Ovary (tissue), 9 donors: ENCODE data around the gene COMMD7. TPM values are rescaled to one million over a fixed set of nuclear protein-coding genes. Genes with fewer than 3 reads are reported as not detected.

Experiments used
- DNase-seq, 5 donors: peaks; one replicate each; pipeline ENCODE4 v3.0.0-alpha.2; 2019 to 2020
- H3K27ac ChIP-seq, 2 donors: fragments of 200-600 bp; one replicate each; pipeline versions ENCODE4 v1.5.1 to v1.8.0; 2019 to 2022
- H3K27me3 ChIP-seq: fragments of 200-600 bp; one replicate; pipeline ENCODE4 v1.8.0; 2022
- H3K36me3 ChIP-seq: fragments of 200-600 bp; sonication (generic); one replicate; pipeline ENCODE4 v1.5.1; 2019
- H3K4me1 ChIP-seq: one replicate; pipeline ENCODE4 v1.8.1; 2013; ENCODE audit warnings: mild to moderate bottlenecking, moderate library complexity; ENCODE audit not compliant: insufficient read depth
- H3K4me3 ChIP-seq: fragments of 200-600 bp; sonication (generic); one replicate; pipeline ENCODE4 v1.5.1; 2017
- H3K9me3 ChIP-seq, 2 donors: fragments of 200-600 bp in 1 of 2; sonication (generic) in 1 of 2; one replicate each; pipeline versions ENCODE4 v1.5.1 to v1.8.1; 2013 to 2019; ENCODE audit warnings: mild to moderate bottlenecking in 1 of 2, moderate library complexity in 1 of 2
- EP300 ChIP-seq: sonication (generic); formaldehyde crosslinking; IDR thresholded peaks from one replicate; pipeline ENCODE4 v1.6.1; 2017; ENCODE audit warnings: antibody characterized with exemption
- POLR2A ChIP-seq: fragments of 450-650 bp; IDR thresholded peaks from one replicate; pipeline ENCODE4 v1.6.1; 2017; ENCODE audit warnings: antibody characterized with exemption, mild to moderate bottlenecking, moderate library complexity
- WGBS, 3 donors: extraction: QIAGEN DNeasy Blood & Tissue Kit in 1 of 3; methylation state at CpG; one replicate each; pipeline versions ENCODE4 v1.1.5 to v1.1.7; 2013 to 2017; 5-methylcytosine and 5-hydroxymethylcytosine counted together
- intact Hi-C, 4 donors: fragments of 100-400 bp; cut with DNase I; formaldehyde crosslinking; loops; one replicate each; pipeline versions ENCODE4 v1.11.0 to v1.15.1; 2022 to 2023
- polyA plus RNA-seq, 2 donors: library from polyadenylated mRNA; stranded (reverse); fragments of 200-250 nt in 1 of 2; fragments of 350-450 nt in 1 of 2; fragmentation: Illumina TruSeq in 1 of 2; extraction: RNeasy Lipid Tissue Mini Kit (QIAGEN cat#74804) in 1 of 2; gene quantifications; one replicate each; pipeline ENCODE4 v1.2.3, GENCODE V29; 2013 to 2014
- total RNA-seq, 7 donors: library from RNA; depleted of rRNA in 2 of 7; stranded (reverse); fragments of >200 nt in 2 of 7; fragmentation: NEBNext Ultra II Directional in 3 of 7; extraction: Animal tissue kit (Norgen Biotek cat#: 25700) in 3 of 7; gene quantifications; one replicate each; pipeline versions ENCODE4 v1.1.0 to v1.2.4, GENCODE V29; 2016 to 2023
- TF ChIP-seq, protein P1 (sequence below), 3 donors: fragments of 450-650 bp in 2 of 3; fragments of 200-600 bp in 1 of 3; IDR thresholded peaks; one replicate each; pipeline versions ENCODE4 v1.5.1 to v1.8.0; 2016 to 2022; ENCODE audit warnings: antibody characterized with exemption in 3 of 3, mild to moderate bottlenecking in 1 of 3
- donor health status: DM: no; HTN: no; CAD: no; lungs with moderate emphysema.
- donor health status: DM: no; HTN: no; CAD: no.
- donor health status: Bipolar disorder and iron deficiency.
- donor health status: DM: yes; HTN: yes; CAD: no.
- donor health status: DM: no; HTN: no; CAD: no.
- donor health status: DM: yes; HTN: yes; CAD: no.

Gene COMMD7
- total and polyA plus RNA-seq, 9 donors: 14.2 to 51.8 (median 26.3) TPM

- H3K27ac ChIP-seq: no peak overlapping the region
- peaks cover 3% of the 10 kb centered on the region for H3K4me1 ChIP-seq
- H3K4me3 ChIP-seq: no peak overlapping the region
- intact Hi-C loops: loop anchor here in 1 of 4 donors (5.0 kb wide), 1 partner anchor 134 kb away; no protein-coding TSS in a partner anchor
- H3K9me3 ChIP-seq: no peaks in the 10 kb centered on the region
- H3K27me3 ChIP-seq: no peaks in the 10 kb centered on the region
- no peak for TF ChIP-seq POLR2A
- TF ChIP-seq, protein P1, sequence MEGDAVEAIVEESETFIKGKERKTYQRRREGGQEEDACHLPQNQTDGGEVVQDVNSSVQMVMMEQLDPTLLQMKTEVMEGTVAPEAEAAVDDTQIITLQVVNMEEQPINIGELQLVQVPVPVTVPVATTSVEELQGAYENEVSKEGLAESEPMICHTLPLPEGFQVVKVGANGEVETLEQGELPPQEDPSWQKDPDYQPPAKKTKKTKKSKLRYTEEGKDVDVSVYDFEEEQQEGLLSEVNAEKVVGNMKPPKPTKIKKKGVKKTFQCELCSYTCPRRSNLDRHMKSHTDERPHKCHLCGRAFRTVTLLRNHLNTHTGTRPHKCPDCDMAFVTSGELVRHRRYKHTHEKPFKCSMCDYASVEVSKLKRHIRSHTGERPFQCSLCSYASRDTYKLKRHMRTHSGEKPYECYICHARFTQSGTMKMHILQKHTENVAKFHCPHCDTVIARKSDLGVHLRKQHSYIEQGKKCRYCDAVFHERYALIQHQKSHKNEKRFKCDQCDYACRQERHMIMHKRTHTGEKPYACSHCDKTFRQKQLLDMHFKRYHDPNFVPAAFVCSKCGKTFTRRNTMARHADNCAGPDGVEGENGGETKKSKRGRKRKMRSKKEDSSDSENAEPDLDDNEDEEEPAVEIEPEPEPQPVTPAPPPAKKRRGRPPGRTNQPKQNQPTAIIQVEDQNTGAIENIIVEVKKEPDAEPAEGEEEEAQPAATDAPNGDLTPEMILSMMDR (IDR thresholded peaks at IDR 0.05): no peak
- TF ChIP-seq EP300: no peak
- 58 to 61% (median 59%) methylated on average over 2 of the region's 2 CpGs for WGBS, 3 donors
- no peak for DNase-seq
- H3K36me3 ChIP-seq: no peaks in the 10 kb centered on the region
Observed at GRCh38 chr20:32655903-32656512, 87.3 kb downstream of the COMMD7 start.

GRCh38 chr20:32652739-32653526 is 90.3 kb downstream of the COMMD7 start:
- WGBS, 3 donors: 4 to 13% (median 11%) methylated on average over 8 of the region's 8 CpGs
- no peaks in the 10 kb centered on the region for H3K36me3 ChIP-seq
- peaks cover 3% of the 10 kb centered on the region for H3K4me1 ChIP-seq
- H3K27ac ChIP-seq: no peak overlapping the region
- no peaks in the 10 kb centered on the region for H3K9me3 ChIP-seq
- no peaks in the 10 kb centered on the region for H3K27me3 ChIP-seq
- DNase-seq: peak; percentile 61 to 85 (median 82)
- intact Hi-C loops: loop anchor here in 3 of 4 donors (1.0 to 5.0 kb wide), 3 partner anchors 128 to 132 kb away; no protein-coding TSS in a partner anchor
- no peak overlapping the region for H3K4me3 ChIP-seq
- TF ChIP-seq, protein P1 (IDR thresholded peaks at IDR 0.05): peak; percentile 83 to 92 (median 91)
- TF ChIP-seq EP300 (no peak), POLR2A (no peak)

Other genes with a start within 250 kb of the COMMD7 start
- gene NOL4L, start 158.1 kb downstream of the COMMD7 start, total RNA-seq: 10 to 100 TPM in 5 of 7 donors, 1 to 10 TPM in 2; 3.3 to 17.1 (median 10.7) TPM
- 1 to 10 TPM; 3.8 to 7.6 TPM for gene NOL4L, start 158.1 kb downstream of the COMMD7 start, polyA plus RNA-seq
- gene C20orf203, start 69.5 kb downstream of the COMMD7 start, total RNA-seq: 1 to 10 TPM in 1 of 7 donors, under 1 TPM in 5, not detected in 1; 0.11 to 1.1 (median 0.55) TPM
- under 1 TPM; 0.08 to 0.28 TPM for gene C20orf203, start 69.5 kb downstream of the COMMD7 start, polyA plus RNA-seq
- gene DNMT3B, start 18.9 kb upstream of the COMMD7 start, total RNA-seq: 1 to 10 TPM in 2 of 7 donors, under 1 TPM in 5; 0.46 to 2.1 (median 0.80) TPM
- 1 to 10 TPM in 1 of 2 donors, under 1 TPM in 1; 0.67 to 1.0 TPM for gene DNMT3B, start 18.9 kb upstream of the COMMD7 start, polyA plus RNA-seq
- gene MAPRE1, start 76.5 kb upstream of the COMMD7 start, total RNA-seq: 10 to 100 TPM; 43.3 to 94.1 (median 83.2) TPM
- 100 to 1,000 TPM in 1 of 2 donors, 10 to 100 TPM in 1; 34.9 to 110 TPM for gene MAPRE1, start 76.5 kb upstream of the COMMD7 start, polyA plus RNA-seq
- gene EFCAB8, start 115.5 kb upstream of the COMMD7 start, total RNA-seq: under 1 TPM in 2 of 7 donors, not detected in 5; 0.08 to 0.20 TPM
- gene EFCAB8, start 115.5 kb upstream of the COMMD7 start, polyA plus RNA-seq: not detected